GM12872 (cell line): ENCODE results near the gene GAS7.

Experiments used
- CTCF ChIP-seq: IDR thresholded peaks from 3 replicates; pipeline ENCODE4 v1.5.1; 2011; ENCODE audit warnings: low read depth, mild to moderate bottlenecking, low read length, moderate library complexity; ENCODE audit not compliant: insufficient read depth

GAS7 gene

GRCh38 chr17:10075919-10076318 is 122.5 kb downstream of the GAS7 start:
- TF ChIP-seq CTCF = no peak

- no peak for TF ChIP-seq CTCF
Observed at GRCh38 chr17:10073941-10074340, 124.5 kb downstream of the GAS7 start.

GRCh38 chr17:10072556-10073425 is 125.6 kb downstream of the GAS7 start:
- TF ChIP-seq CTCF = no peak

- no peak for TF ChIP-seq CTCF
Observed at GRCh38 chr17:10072086-10072485, 126.3 kb downstream of the GAS7 start.

- no peak for TF ChIP-seq CTCF
Observed at GRCh38 chr17:10071141-10071540, 127.3 kb downstream of the GAS7 start.

GRCh38 chr17:10070690-10071089 is 127.7 kb downstream of the GAS7 start:
- no peak for TF ChIP-seq CTCF

GRCh38 chr17:10069301-10069700 is 129.1 kb downstream of the GAS7 start:
- TF ChIP-seq CTCF = no peak
